Spleen (tissue), 11 donors: ENCODE results near the gene ACOX3. TPM values are rescaled to one million over a fixed set of nuclear protein-coding genes. Genes with fewer than 3 reads are reported as not detected.

Experiments
- DNase-seq: peaks from one replicate; pipeline ENCODE4 v3.0.0-alpha.2; 2020
- H3K27ac ChIP-seq, 8 donors: fragments of 200-600 bp; sonication (generic) in 7 of 8; 1 replicate in 4 of 8; 2 replicates in 4 of 8; pipeline versions ENCODE4 v1.5.0 to v1.8.0; 2016 to 2021; ENCODE audit warnings: inconsistent platforms in 4 of 8, mild to moderate bottlenecking in 4 of 8, moderate library complexity in 1 of 8
- H3K27me3 ChIP-seq, 7 donors: fragments of 200-600 bp; sonication (generic) in 6 of 7; replicated peaks in 1 of 7; 1 replicate in 4 of 7; 2 replicates in 3 of 7; pipeline versions ENCODE4 v1.5.0 to v1.8.0; 2016 to 2021; ENCODE audit warnings: inconsistent platforms in 3 of 7, mild to moderate bottlenecking in 1 of 7
- H3K36me3 ChIP-seq, 6 donors: fragments of 200-600 bp; sonication (generic) in 5 of 6; 1 replicate in 4 of 6; 2 replicates in 2 of 6; pipeline versions ENCODE4 v1.5.0 to v1.8.0; 2016 to 2021; ENCODE audit warnings: inconsistent platforms in 2 of 6
- H3K4me1 ChIP-seq, 6 donors: fragments of 200-600 bp; sonication (generic) in 5 of 6; 1 replicate in 3 of 6; 2 replicates in 3 of 6; pipeline versions ENCODE4 v1.5.0 to v1.8.0; 2016 to 2021; ENCODE audit warnings: inconsistent platforms in 3 of 6
- H3K4me3 ChIP-seq, 8 donors: fragments of 200-600 bp; sonication (generic) in 7 of 8; 1 replicate in 4 of 8; 2 replicates in 4 of 8; pipeline versions ENCODE4 v1.5.0 to v1.8.0; 2016 to 2021; ENCODE audit warnings: inconsistent platforms in 4 of 8, mild to moderate bottlenecking in 4 of 8, moderate library complexity in 2 of 8
- H3K9me3 ChIP-seq, 8 donors: fragments of 200-600 bp; sonication (generic) in 7 of 8; 1 replicate in 4 of 8; 2 replicates in 4 of 8; pipeline versions ENCODE4 v1.5.0 to v1.8.0; 2016 to 2021; ENCODE audit warnings: inconsistent platforms in 4 of 8
- CTCF ChIP-seq, 11 experiments: fragments of 200-600 bp in 7 of 11; fragments of 450-650 bp in 4 of 11; sonication (generic) in 4 of 11; IDR thresholded peaks in 8 of 11; conservative IDR thresholded peaks in 3 of 11; 1 replicate in 7 of 11; 2 replicates in 4 of 11; pipeline versions ENCODE4 v1.4.0 to v1.8.0; 2016 to 2021; ENCODE audit warnings: antibody characterized with exemption in 11 of 11, inconsistent platforms in 4 of 11, mild to moderate bottlenecking in 1 of 11
- POLR2A ChIP-seq, 3 donors: fragments of 450-650 bp; IDR thresholded peaks; one replicate each; pipeline ENCODE4 v1.5.1; 2017; ENCODE audit warnings: antibody characterized with exemption in 3 of 3, mild to moderate bottlenecking in 1 of 3
- POLR2AphosphoS5 ChIP-seq, 3 donors: sonication (generic); formaldehyde crosslinking; IDR thresholded peaks; one replicate each; pipeline ENCODE4 v1.5.1; 2017; ENCODE audit warnings: antibody characterized with exemption in 3 of 3
- WGBS, 5 donors: extraction: QIAGEN DNeasy Blood & Tissue Kit in 3 of 5; methylation state at CpG; one replicate each; pipeline versions ENCODE4 v1.1.5 to v1.1.7; 2013 to 2018; 5-methylcytosine and 5-hydroxymethylcytosine counted together
- intact Hi-C: fragments of 100-400 bp; cut with DNase I; formaldehyde crosslinking; loops from one replicate; pipeline ENCODE4 v1.15.0; 2023; ENCODE audit warnings: low total_unique reads
- polyA plus RNA-seq, 3 donors: library from polyadenylated mRNA; stranded (reverse); fragments of 200-250 nt; gene quantifications; one replicate each; pipeline ENCODE4 v1.2.1, GENCODE V29; 2013
- total RNA-seq, 7 donors: library from RNA; depleted of rRNA in 3 of 7; stranded (reverse); fragments of >200 nt in 3 of 7; fragmentation: NEBNext Ultra II Directional in 4 of 7; extraction: Animal tissue kit (Norgen Biotek cat#: 25700) in 4 of 7; gene quantifications; one replicate each; pipeline versions ENCODE4 v1.1.0 to v1.2.1, GENCODE V29; 2016 to 2021
- donor health status: healthy with polysubstance abuse.
- donor health status: DM: no; HTN: no; CAD: no; lungs with moderate emphysema.
- donor health status: DM: no; HTN: no; CAD: no.
- donor health status: Bipolar disorder and iron deficiency.
- donor health status: healthy.
- donor health status: DM: no; HTN: no; CAD: no.
- donor health status: DM: yes; HTN: yes; CAD: no.

The ACOX3 gene
- total and polyA plus RNA-seq, 10 donors = 11.3 to 26.5 (median 19.7) TPM

- peaks cover 0 to 8% (median 0%) of the 10 kb centered on the region in 8 donors for H3K9me3 ChIP-seq
- WGBS, 5 donors = 60 to 73% (median 65%) methylated on average over 17 of the region's 17 CpGs
- TF ChIP-seq POLR2AphosphoS5 (IDR thresholded peaks at IDR 0.05) = no peak
- no peak for TF ChIP-seq CTCF (IDR thresholded peaks at IDR 0.05 in 8 of 11, conservative IDR thresholded peaks at IDR 0.05 in 3 of 11)
- no peak for TF ChIP-seq POLR2A (IDR thresholded peaks at IDR 0.05)
- no peak for DNase-seq
- peaks cover 25 to 78% (median 55%) of the 10 kb centered on the region in 6 donors for H3K4me1 ChIP-seq
- H3K27ac ChIP-seq = peak overlapping the region in 2 of 8 donors; percentile 92 to 98
- no peaks in the 10 kb centered on the region for H3K27me3 ChIP-seq
- peak overlapping the region; percentile 97 to 100 (median 100) for H3K4me3 ChIP-seq
- intact Hi-C loops = no loop called here
- H3K36me3 ChIP-seq = peaks cover 0 to 17% (median 1%) of the 10 kb centered on the region in 6 donors
These were observed 1.1 kb upstream of the ACOX3 start for GRCh38 chr4:8441499-8442091.

GRCh38 chr4:8439914-8440491 is 520 bp downstream of the ACOX3 start:
- Histone ChIP-seq H3K36me3 (peaks cover 0 to 1% (median 0%) of the 10 kb centered on the region in 6 donors), H3K9me3 (peaks cover 0 to 8% (median 0%) of the 10 kb centered on the region in 8 donors), H3K27me3 (no peaks in the 10 kb centered on the region), H3K4me1 (peaks cover 38 to 94% (median 69%) of the 10 kb centered on the region in 6 donors), H3K27ac (peak overlapping the region; percentile 89 to 98 (median 93)), H3K4me3 (peak overlapping the region; percentile 97 to 100 (median 100))
- intact Hi-C loops = no loop called here
- DNase-seq = no peak
- no peak for TF ChIP-seq POLR2A (IDR thresholded peaks at IDR 0.05)
- no peak for TF ChIP-seq POLR2AphosphoS5 (IDR thresholded peaks at IDR 0.05)
- no peak for TF ChIP-seq CTCF (IDR thresholded peaks at IDR 0.05 in 8 of 11, conservative IDR thresholded peaks at IDR 0.05 in 3 of 11)
- 6 to 36% (median 27%) methylated on average over 12 of the region's 12 CpGs for whole genome bisulfite sequencing, 5 donors

GRCh38 chr4:8439168-8439567 is 1.4 kb downstream of the ACOX3 start:
- H3K9me3 ChIP-seq = peaks cover 0 to 8% (median 0%) of the 10 kb centered on the region in 8 donors
- H3K4me3 ChIP-seq = peak overlapping the region in 1 of 8 donors; percentile 99
- no peaks in the 10 kb centered on the region for H3K36me3 ChIP-seq
- WGBS, 5 donors = 73 to 88% (median 81%) methylated on average over 3 of the region's 3 CpGs
- no peak for DNase-seq
- peaks cover 42 to 95% (median 76%) of the 10 kb centered on the region in 6 donors for H3K4me1 ChIP-seq
- TF ChIP-seq CTCF (IDR thresholded peaks at IDR 0.05 in 8 of 11, conservative IDR thresholded peaks at IDR 0.05 in 3 of 11) = no peak
- TF ChIP-seq POLR2AphosphoS5 (IDR thresholded peaks at IDR 0.05) = no peak
- no peak for TF ChIP-seq POLR2A (IDR thresholded peaks at IDR 0.05)
- H3K27ac ChIP-seq = peak overlapping the region in 2 of 8 donors; percentile 95 to 98
- no peaks in the 10 kb centered on the region for H3K27me3 ChIP-seq
- intact Hi-C loops = no loop called here

GRCh38 chr4:8438743-8439142 is 1.8 kb downstream of the ACOX3 start:
- no peak for TF ChIP-seq CTCF (IDR thresholded peaks at IDR 0.05 in 8 of 11, conservative IDR thresholded peaks at IDR 0.05 in 3 of 11)
- TF ChIP-seq POLR2A (IDR thresholded peaks at IDR 0.05) = no peak
- TF ChIP-seq POLR2AphosphoS5 (IDR thresholded peaks at IDR 0.05) = no peak
- Histone ChIP-seq H3K4me3 (no peak overlapping the region), H3K27me3 (no peaks in the 10 kb centered on the region), H3K27ac (no peak overlapping the region), H3K4me1 (peaks cover 42 to 94% (median 74%) of the 10 kb centered on the region in 6 donors), H3K9me3 (peaks cover 0 to 8% (median 0%) of the 10 kb centered on the region in 8 donors), H3K36me3 (no peaks in the 10 kb centered on the region)
- no peak for DNase-seq
- intact Hi-C loops = no loop called here
- WGBS, 5 donors = 90 to 97% (median 91%) methylated on average over 11 of the region's 11 CpGs
